HepG2 (cell line): Measurements from ENCODE around the gene ANKRD27. TPM values are rescaled to one million over a fixed set of nuclear protein-coding genes. Genes with fewer than 3 reads are reported as not detected.
"Not testable (repeated sequence)": the region's sequence is repeated elsewhere in the genome, so short reads cannot be mapped to it uniquely, and the experiment has no call there.

Experiments
- ATAC-seq: fragments of 200-7000 bp; cut with Tn5 transposase; 3 replicates; pipeline ENCODE4 v1.9.1; 2020; ENCODE audit warnings: mild to moderate bottlenecking, moderate library complexity
- BruUV-seq: library from RNA; stranded (reverse); fragments of 400-500 nt; replicated peaks from 2 replicates; lab custom pipeline; 2021; lab: Mats Ljungman, UMichigan
- CTCF ChIA-PET: fragments of 300-600 bp; formaldehyde crosslinking; extraction: SDS; loops from one replicate; lab custom pipeline; 2021; ENCODE audit warnings: low total read pairs, inconsistent platforms, low intra/inter-chr PET ratio; lab: Yijun Ruan, JAX
- POLR2A ChIA-PET: fragments of 350-600 bp; sonication (Branson Sonifier 250); formaldehyde crosslinking; loops from one replicate; lab custom pipeline; 2020; ENCODE audit warnings: antibody characterized with exemption, inconsistent platforms; lab: Yijun Ruan, JAX
- DNase-seq: peaks from one replicate; pipeline ENCODE4 v3.0.0-alpha.2; 2015; ENCODE audit warnings: low spot score
- FAIRE-seq: peaks from 3 replicates; lab custom pipeline; 2011; peaks lifted over from hg19 to GRCh38; lab: Jason Lieb, UNC
- H2AFZ ChIP-seq: one replicate; pipeline ENCODE4 v1.6.1; 2011; ENCODE audit warnings: low read length, inconsistent platforms
- H3K27ac ChIP-seq: fragments of 300-600 bp; 3 replicates; pipeline ENCODE4 v1.8.0; 2011; ENCODE audit warnings: mixed run types, mild to moderate bottlenecking, mixed read lengths, low read length, inconsistent platforms; ENCODE audit not compliant: insufficient read depth; ENCODE audit errors: extremely low read length
- H3K27me3 ChIP-seq, 2 experiments: fragments of 200-600 bp in 1 of 2; 2 replicates in 1 of 2; 3 replicates in 1 of 2; pipeline versions ENCODE4 v1.6.0 to v1.8.0; 2011; ENCODE audit warnings: low read length in 2 of 2, mild to moderate bottlenecking in 2 of 2, moderate library complexity in 2 of 2, inconsistent platforms in 1 of 2; ENCODE audit not compliant: insufficient read depth in 2 of 2, control insufficient read depth in 1 of 2
- H3K36me3 ChIP-seq, 2 experiments: fragments of 200-600 bp in 1 of 2; replicated peaks in 1 of 2; 2 replicates in 1 of 2; 3 replicates in 1 of 2; pipeline versions ENCODE4 v1.5.1 to v1.8.0; 2011; ENCODE audit warnings: low read length in 2 of 2, inconsistent platforms in 1 of 2; ENCODE audit not compliant: insufficient read depth in 2 of 2, control insufficient read depth in 1 of 2
- H3K4me1 ChIP-seq: 2 replicates; pipeline ENCODE4 v1.5.1; 2012; ENCODE audit warnings: low read length, inconsistent platforms; ENCODE audit not compliant: insufficient read depth
- H3K4me2 ChIP-seq: 2 replicates; pipeline ENCODE4 v1.6.0; 2011; ENCODE audit warnings: low read depth, low read length, inconsistent platforms
- H3K4me3 ChIP-seq, 3 experiments: fragments of 200-600 bp in 1 of 3; sonication (generic), shearing (Covaris generic) in 1 of 3; replicated peaks in 1 of 3; 2 replicates each; pipeline ENCODE4 v1.5.1; 2011 to 2016; ENCODE audit warnings: low read length in 3 of 3, inconsistent platforms in 2 of 3, low read depth in 2 of 3, mild to moderate bottlenecking in 2 of 3, control low read depth in 1 of 3, mixed read lengths in 1 of 3; ENCODE audit not compliant: insufficient read depth in 1 of 3
- H3K79me2 ChIP-seq: one replicate; pipeline ENCODE4 v1.6.1; 2011; ENCODE audit warnings: low read length, inconsistent platforms; ENCODE audit not compliant: insufficient read depth
- H3K9ac ChIP-seq: 2 replicates; pipeline ENCODE4 v1.6.0; 2011; ENCODE audit warnings: mild to moderate bottlenecking, low read depth, low read length, inconsistent platforms; ENCODE audit not compliant: insufficient read depth
- H3K9me3 ChIP-seq: 2 replicates; pipeline ENCODE4 v1.5.1; 2012; ENCODE audit warnings: mild to moderate bottlenecking, low read length
- H4K20me1 ChIP-seq: 2 replicates; pipeline ENCODE4 v1.6.0; 2011; ENCODE audit warnings: inconsistent platforms, mild to moderate bottlenecking, low read length, moderate library complexity; ENCODE audit not compliant: insufficient read depth
- PHB2 ChIP-seq: fragments of 450-650 bp; IDR thresholded peaks from 2 replicates; pipeline ENCODE4 v1.6.1; 2018; ENCODE audit not compliant: partially characterized antibody
- ZBTB21 ChIP-seq: sonication (generic); formaldehyde crosslinking; IDR thresholded peaks from 2 replicates; pipeline ENCODE4 v1.4.0; 2020; ENCODE audit warnings: missing genetic modification reagents
- ZNF160 ChIP-seq: sonication (generic); formaldehyde crosslinking; IDR thresholded peaks from 2 replicates; pipeline ENCODE4 v1.8.0; 2022; ENCODE audit warnings: mild to moderate bottlenecking, inconsistent platforms, missing genetic modification reagents
- WGBS: methylation state at CpG from one replicate; pipeline ENCODE4 v1.1.6; 2017; ENCODE audit warnings: low lambda C conversion rate; 5-methylcytosine and 5-hydroxymethylcytosine counted together
- in situ Hi-C: cut with HindIII; loops from 2 replicates; pipeline ENCODE4 v1.10.0; 2017; ENCODE audit warnings: low pct_unique_long_range_greater_than_20kb; ENCODE audit not compliant: extremely low pct_ligation_motif_present
- intact Hi-C: fragments of 100-400 bp; cut with micrococcal nuclease; formaldehyde crosslinking; loops from one replicate; pipeline ENCODE4 v1.10.0; 2022; ENCODE audit not compliant: unreplicated experiment
- polyA plus RNA-seq, 8 experiments: library from polyadenylated mRNA; depleted of rRNA in 3 of 8; stranded (reverse) in 7 of 8; unstranded in 1 of 8; fragments of >200 nt; fragmentation: Illumina TruSeq in 4 of 8; extraction: Trizol in 4 of 8; gene quantifications; 2 replicates each; pipeline versions ENCODE4 v1.2.1 to v1.2.3, GENCODE V29; 2011 to 2016; ENCODE audit warnings: low read depth in 4 of 8, missing spikeins in 1 of 8, mixed read lengths in 1 of 8; ENCODE audit not compliant: insufficient read depth in 1 of 8
- total RNA-seq, 5 experiments: library from RNA; depleted of rRNA; stranded (reverse); fragments of >200 nt; fragmentation: Illumina TruSeq; extraction: Trizol; gene quantifications; 2 replicates each; pipeline ENCODE4 v1.2.3, GENCODE V29; 2016; ENCODE audit warnings: low read depth in 1 of 5
- TF ChIP-seq, protein P1 (sequence below): sonication (generic); formaldehyde crosslinking; IDR thresholded peaks from 2 replicates; pipeline ENCODE4 v1.4.0; 2020; ENCODE audit warnings: missing genetic modification reagents
- TF ChIP-seq, protein P2 (sequence below): sonication (generic); formaldehyde crosslinking; IDR thresholded peaks from 2 replicates; pipeline ENCODE4 v1.4.0; 2020; ENCODE audit warnings: low read depth, mild to moderate bottlenecking, missing genetic modification reagents
- TF ChIP-seq, protein P3 (sequence below): sonication (generic); formaldehyde crosslinking; IDR thresholded peaks from 2 replicates; pipeline ENCODE4 v1.4.0; 2020; ENCODE audit warnings: missing genetic modification reagents

Gene ANKRD27
- total and polyA plus RNA-seq, 2 of the 13 experiments (the other 11 are each of a cell fraction or from before 2014, with no cell fraction given), result 22.2 to 23.7 TPM

DNA sequence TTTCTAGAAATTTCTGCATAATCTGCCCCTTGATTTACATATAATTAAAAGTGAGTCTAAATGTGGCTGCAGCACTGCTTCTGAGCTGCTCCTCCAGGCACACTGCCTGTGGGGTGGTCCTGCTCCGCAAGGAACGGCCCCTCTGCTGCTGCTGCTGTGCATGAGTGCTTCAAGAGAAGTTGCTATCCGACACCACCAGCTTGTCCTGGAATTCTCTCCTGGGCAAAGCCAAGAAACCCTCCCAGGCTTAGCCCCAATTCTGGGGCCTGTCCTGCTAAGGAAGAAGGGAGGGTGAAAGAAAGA, 101.5 kb downstream of the ANKRD27 start (continued):
- TF ChIP-seq, protein P1, sequence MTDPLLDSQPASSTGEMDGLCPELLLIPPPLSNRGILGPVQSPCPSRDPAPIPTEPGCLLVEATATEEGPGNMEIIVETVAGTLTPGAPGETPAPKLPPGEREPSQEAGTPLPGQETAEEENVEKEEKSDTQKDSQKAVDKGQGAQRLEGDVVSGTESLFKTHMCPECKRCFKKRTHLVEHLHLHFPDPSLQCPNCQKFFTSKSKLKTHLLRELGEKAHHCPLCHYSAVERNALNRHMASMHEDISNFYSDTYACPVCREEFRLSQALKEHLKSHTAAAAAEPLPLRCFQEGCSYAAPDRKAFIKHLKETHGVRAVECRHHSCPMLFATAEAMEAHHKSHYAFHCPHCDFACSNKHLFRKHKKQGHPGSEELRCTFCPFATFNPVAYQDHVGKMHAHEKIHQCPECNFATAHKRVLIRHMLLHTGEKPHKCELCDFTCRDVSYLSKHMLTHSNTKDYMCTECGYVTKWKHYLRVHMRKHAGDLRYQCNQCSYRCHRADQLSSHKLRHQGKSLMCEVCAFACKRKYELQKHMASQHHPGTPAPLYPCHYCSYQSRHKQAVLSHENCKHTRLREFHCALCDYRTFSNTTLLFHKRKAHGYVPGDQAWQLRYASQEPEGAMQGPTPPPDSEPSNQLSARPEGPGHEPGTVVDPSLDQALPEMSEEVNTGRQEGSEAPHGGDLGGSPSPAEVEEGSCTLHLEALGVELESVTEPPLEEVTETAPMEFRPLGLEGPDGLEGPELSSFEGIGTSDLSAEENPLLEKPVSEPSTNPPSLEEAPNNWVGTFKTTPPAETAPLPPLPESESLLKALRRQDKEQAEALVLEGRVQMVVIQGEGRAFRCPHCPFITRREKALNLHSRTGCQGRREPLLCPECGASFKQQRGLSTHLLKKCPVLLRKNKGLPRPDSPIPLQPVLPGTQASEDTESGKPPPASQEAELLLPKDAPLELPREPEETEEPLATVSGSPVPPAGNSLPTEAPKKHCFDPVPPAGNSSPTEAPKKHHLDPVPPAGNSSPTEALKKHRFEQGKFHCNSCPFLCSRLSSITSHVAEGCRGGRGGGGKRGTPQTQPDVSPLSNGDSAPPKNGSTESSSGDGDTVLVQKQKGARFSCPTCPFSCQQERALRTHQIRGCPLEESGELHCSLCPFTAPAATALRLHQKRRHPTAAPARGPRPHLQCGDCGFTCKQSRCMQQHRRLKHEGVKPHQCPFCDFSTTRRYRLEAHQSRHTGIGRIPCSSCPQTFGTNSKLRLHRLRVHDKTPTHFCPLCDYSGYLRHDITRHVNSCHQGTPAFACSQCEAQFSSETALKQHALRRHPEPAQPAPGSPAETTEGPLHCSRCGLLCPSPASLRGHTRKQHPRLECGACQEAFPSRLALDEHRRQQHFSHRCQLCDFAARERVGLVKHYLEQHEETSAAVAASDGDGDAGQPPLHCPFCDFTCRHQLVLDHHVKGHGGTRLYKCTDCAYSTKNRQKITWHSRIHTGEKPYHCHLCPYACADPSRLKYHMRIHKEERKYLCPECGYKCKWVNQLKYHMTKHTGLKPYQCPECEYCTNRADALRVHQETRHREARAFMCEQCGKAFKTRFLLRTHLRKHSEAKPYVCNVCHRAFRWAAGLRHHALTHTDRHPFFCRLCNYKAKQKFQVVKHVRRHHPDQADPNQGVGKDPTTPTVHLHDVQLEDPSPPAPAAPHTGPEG (CRISPR knock-in tag), result no peak
- TF ChIP-seq ZBTB21 (no peak), ZNF160 (CRISPR knock-in tag) (no peak), PHB2 (no peak)
- TF ChIP-seq, protein P2, sequence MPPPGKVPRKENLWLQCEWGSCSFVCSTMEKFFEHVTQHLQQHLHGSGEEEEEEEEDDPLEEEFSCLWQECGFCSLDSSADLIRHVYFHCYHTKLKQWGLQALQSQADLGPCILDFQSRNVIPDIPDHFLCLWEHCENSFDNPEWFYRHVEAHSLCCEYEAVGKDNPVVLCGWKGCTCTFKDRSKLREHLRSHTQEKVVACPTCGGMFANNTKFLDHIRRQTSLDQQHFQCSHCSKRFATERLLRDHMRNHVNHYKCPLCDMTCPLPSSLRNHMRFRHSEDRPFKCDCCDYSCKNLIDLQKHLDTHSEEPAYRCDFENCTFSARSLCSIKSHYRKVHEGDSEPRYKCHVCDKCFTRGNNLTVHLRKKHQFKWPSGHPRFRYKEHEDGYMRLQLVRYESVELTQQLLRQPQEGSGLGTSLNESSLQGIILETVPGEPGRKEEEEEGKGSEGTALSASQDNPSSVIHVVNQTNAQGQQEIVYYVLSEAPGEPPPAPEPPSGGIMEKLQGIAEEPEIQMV (CRISPR knock-in tag), result no peak
- TF ChIP-seq, protein P3, sequence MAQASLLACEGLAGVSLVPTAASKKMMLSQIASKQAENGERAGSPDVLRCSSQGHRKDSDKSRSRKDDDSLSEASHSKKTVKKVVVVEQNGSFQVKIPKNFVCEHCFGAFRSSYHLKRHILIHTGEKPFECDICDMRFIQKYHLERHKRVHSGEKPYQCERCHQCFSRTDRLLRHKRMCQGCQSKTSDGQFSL (CRISPR knock-in tag), result no peak

DNA sequence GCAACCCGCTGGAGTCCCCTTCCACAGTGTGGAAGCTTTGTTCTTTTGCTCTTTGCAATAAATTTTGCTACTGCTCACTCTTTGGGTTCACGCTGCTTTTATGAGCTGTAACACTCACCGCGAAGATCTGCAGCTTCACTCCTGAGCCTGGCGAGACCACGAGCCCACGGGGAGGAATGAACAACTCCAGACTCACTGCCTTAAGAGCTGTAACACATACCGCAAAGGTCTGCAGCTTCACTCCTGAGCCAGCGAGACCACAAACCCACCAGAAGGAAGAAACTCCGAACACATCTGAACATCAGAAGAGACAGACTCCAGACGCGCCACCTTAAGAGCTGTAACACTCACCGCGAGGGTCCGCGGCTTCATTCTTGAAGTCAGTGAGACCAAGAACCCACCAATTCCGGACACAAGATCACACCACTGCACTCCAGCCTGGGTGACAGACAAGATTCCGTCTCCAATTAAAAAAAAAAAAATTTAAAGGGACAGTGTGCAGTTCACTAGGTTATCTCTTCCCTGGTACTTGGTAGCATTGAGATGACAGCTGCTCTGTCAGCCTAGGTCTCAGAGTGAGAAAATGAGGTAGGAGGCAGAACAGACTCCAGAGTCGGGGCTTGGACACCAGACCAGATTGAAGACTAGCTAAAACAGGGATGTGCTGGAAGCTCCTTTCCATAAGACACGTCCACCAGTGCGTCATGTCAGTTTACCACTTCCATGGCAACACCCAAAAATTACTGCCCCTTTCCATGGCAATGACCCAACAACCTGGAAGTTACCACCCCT, 102.1 kb downstream of the ANKRD27 start:
- H2AFZ ChIP-seq, FAIRE-seq, H3K36me3 ChIP-seq, intact Hi-C loops, H3K27ac ChIP-seq, H3K79me2 ChIP-seq, H3K9me3 ChIP-seq, DNase-seq, ATAC-seq, H4K20me1 ChIP-seq, CTCF ChIA-PET, H3K9ac ChIP-seq, H3K4me3 ChIP-seq, H3K4me1 ChIP-seq, BruUV-seq, in situ Hi-C loops, POLR2A ChIA-PET, H3K4me2 ChIP-seq: not testable (repeated sequence)
- WGBS, result 66% methylated on average over 20 of the region's 21 CpGs
- H3K27me3 ChIP-seq, result peaks cover 0 to 10% of the 10 kb centered on the region in 2 experiments; a peak in 2 of 5 replicates

DNA sequence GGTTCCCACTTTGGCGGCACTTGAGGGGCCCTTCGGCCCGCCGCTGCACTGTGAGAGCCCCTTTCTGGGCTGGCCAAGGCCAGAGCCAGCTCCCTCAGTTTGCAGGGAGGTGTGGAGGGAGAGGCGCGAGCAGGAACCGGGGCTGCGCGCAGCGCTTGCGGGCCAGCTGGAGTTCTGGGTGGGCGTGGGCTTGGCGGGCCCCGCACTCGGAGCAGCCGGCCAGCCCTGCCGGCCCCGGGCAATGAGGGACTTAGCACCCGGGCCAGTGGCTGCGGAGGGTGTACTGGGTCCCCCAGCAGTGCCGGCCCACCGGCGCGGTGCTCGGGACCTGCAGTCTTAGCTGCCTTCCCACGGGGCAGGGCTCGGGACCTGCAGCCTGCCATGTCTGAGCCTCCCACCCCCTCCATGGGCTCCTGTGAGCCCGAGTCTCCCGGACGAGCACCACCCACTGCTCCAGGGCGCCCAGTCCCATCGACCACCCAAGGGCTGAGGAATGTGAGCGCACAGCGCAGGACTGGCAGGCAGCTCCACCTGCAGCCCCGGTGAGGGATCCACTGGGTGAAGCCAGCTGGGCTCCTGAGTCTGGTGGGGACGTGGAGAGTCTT, 103.4 kb downstream of the ANKRD27 start:
- not testable (repeated sequence) for BruUV-seq

More for the DNA sequence above, 103.4 kb downstream of the ANKRD27 start:
- H3K79me2 ChIP-seq, H3K9ac ChIP-seq, DNase-seq, H3K4me1 ChIP-seq, H2AFZ ChIP-seq, FAIRE-seq, in situ Hi-C loops, H3K27ac ChIP-seq, ATAC-seq, H3K36me3 ChIP-seq, H3K4me2 ChIP-seq, H3K4me3 ChIP-seq, POLR2A ChIA-PET, H3K9me3 ChIP-seq, H4K20me1 ChIP-seq, intact Hi-C loops: not testable (repeated sequence)
- CTCF ChIA-PET, result interaction anchor here (2.1 kb wide), 1 partner anchor 107 kb away, joined by 8 read pairs; no protein-coding TSS in a partner anchor
- H3K27me3 ChIP-seq, result peaks cover 0 to 10% of the 10 kb centered on the region in 2 experiments; a peak in 2 of 5 replicates
- 60% methylated on average over 5 of the region's 36 CpGs for WGBS
